ENCODE measurements around the gene PLAU.
"Not testable (repeated sequence)": the region's sequence is repeated elsewhere in the genome, so short reads cannot be mapped to it uniquely, and the experiment has no call there.

The PLAU gene

DNA sequence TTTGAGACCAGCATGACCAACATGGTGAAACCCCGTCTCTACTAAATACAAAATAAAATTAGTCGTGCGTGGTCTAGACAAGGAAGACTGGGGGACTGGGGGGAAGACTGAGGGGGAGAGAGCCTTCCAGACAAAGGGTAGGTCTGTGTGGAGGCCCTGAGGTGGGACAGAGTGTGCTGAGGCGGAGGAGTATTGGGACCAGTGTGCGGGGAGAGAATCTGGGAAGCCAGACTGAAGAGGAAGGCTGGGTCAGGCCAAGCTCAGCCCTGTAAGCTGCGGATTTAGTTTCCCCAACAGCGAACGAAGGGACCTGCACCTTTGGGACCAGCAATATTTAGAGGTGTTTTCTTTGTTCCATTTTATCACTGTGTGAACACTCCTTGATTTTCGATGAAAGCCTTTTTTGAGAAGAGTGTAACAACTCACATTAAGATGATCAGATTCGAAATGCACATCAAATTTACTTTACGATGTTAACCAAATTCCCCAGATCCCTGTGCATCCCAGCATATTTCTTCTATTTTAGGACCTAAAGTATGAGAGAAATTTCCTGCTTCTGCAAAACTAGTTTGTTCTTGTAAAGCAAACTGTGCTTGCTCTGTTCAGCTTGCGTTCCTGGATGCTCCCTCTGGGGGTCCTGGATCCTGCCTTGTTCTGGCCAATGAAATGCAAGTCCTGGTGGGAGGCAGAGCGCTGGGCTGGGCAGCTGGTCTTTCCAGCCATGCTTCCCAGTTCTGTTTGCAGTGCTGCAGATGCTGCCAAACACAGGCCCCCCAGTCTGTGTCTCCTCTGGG lies 39.4 kb downstream of the PLAU start:
- no peak for DNase-seq (ENCODE audit: low read depth in 2 of 2)

DNA sequence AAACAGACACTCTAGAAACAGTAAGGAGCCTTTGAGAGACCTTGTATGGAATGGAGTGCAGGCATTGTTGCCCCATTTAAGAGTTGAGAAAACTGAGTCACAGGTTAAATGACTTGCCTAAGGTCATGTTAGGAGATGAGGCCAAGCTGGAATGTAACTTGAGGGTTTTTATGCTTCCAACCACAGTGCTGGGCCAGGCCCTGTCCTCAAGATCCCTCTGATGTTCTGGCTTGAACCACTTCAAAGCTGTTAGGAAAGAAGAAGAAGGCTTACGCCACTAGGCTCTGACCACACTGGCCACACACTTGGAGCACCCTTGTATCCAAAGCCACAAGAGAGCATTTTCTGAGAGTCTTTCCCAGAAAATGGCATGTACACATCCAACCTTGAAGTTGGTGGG lies 42.7 kb downstream of the PLAU start:
- no peak for DNase-seq (ENCODE audit: low read depth in 2 of 2)

DNA sequence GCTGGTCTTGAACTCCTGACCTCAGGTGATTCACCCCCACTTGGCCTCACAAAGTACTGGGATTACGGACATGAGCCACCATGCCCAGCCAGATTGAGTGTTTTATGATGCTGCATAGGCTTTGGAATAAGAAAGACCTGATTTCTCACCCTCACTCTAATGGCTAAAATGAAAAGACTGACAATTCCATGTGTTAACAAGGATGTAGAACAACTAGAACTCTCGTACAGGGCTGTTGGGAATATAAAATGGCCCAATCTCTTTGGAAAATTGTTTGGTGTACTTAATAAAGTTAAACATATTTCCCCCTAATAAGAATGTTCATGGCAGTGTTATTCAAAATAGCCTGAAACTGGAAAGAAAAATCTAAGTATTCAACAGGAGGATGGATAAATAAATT lies 43.8 kb downstream of the PLAU start:
- no peak for DNase-seq (ENCODE audit: low read depth in 2 of 2)

DNA sequence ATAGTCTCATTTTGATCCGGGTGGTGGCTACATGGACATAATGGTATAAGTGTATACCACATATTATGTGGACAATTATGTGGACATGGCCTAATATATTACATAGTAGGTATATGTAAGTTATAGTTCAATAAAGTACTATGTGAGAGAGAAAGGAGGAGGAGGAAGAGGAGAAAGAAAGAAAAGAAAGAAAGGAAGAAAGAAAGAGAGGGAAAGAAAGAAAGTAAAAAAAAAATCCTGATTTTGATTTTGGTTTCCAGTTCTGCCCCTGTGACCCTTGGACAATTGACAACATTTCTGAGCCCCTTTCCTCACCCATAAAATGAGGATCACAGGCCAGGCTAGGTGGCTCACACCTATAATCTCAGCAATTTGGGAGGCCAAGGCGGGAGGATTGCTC lies 44.8 kb downstream of the PLAU start:
- no peak for DNase-seq (ENCODE audit: low read depth in 2 of 2)

DNA sequence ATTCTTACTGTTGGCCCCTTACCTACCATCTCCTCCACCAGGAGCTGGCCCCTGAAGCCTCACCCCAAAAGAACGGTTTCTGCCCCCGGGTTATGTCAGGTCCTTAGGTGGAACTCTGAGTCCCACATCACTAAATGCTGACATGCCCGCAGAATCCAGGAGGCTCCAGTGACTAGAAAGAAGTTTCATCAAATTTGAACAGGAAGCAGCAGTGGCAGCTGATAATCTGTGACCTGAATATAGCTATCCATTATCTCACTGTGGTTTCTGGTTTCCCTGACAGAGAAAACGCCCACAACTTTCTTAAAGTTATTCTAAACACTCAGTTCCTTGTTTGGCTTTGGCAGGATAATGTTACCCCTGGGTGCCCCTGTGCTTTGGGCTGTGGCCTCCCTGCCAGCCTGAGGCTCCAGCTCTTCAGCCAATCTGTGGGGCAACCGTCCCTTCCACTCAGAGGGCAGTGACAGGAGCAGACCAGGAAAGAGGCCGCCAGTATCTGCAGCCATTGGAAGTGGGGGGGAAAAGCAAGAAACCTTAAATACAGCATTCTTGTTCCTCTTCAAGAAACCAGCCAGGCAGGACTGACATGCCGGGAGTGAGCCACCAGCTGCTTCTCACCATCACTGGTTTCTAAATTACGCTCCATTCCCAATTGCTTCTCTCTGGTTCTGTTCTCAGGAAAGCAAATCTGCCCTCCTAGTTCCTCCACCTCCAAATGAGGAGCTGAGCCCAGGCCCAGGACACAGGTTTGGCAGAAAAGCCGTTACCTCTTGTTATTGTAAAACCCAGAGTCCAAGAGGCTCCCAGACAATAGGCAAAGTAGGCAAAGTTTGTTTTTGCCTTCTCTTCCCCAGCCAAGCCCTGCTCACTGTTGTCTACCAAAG lies 45.8 kb downstream of the PLAU start:
- no peak for DNase-seq (ENCODE audit: low read depth in 2 of 2)

DNA sequence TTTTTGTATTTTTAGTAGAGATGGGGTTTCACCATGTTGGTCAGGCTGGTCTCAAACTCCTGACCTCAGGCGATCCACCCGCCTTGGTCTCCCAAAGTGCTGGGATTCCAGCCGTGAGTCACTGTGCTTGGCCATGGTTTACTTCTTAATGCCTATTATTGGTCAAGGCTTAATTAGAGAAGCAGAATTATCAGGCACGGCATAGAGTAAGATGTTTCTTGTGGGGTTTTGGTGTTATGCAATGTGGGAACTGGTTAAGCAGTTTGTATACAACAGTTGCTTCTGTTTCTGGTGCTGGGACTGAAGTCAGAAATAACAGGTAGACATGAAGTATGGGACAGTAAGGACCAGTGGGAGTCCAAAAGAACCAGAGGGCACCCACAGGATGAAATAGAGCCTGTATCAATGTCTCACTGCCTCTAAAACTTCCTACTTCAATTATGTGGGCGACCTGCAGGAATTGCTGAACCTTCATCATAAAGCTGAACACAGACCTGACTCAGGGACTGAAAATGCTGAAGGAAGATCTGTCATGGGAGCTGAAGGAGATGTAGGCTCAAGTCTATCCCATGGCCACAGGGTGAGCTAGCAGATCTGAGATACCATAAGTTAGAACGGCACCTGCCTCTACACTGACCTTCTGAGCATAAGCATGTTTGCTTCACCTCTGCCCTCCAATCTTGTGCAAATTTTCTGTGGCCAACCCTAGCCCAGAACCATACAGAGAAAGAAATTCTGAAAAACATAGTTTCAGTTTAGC lies 48.7 kb downstream of the PLAU start:
- DNase-seq (ENCODE audit: low read depth in 2 of 2), result no peak

DNA sequence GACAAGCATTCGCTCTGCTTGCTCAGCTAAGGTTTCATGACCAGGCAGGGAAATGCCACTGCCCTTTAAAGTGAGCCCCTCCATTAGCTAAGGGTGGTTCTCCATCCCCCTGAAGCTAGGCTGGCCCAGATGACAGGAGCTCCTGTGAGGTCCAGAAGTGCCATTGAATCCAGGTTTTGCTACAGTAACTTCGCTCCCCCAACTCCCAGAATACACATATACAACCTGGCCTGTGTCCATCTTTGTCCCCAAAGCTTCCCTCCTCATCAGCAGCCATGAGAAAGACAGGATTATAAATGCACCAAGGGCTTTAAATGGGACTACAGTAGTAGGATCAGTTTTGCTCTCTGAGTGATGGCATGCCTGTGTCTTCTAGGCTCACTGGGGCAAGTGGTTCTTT lies 51.5 kb downstream of the PLAU start:
- DNase-seq (ENCODE audit: low read depth in 2 of 2), result no peak

DNA sequence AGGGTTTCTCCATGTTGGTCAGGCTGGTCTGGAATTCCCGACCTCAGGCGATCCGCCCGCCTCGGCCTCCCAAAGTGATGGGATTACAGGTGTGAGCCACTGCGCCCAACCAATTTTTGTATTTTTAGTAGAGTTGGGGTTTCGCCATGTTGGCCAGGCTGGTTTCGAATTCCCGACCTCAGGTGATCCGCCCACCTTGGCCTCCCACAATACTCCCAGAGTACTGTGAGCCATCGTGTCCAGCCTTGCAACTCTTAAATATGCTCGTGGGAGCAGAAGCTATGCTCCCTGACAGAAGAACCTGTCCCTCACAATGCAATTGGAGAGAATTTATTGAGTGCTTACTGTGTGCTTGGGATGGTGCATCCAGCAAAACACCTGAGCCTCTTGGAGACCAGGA lies 52.6 kb downstream of the PLAU start:
- DNase-seq (ENCODE audit: low read depth in 2 of 2), result not testable (repeated sequence)

DNA sequence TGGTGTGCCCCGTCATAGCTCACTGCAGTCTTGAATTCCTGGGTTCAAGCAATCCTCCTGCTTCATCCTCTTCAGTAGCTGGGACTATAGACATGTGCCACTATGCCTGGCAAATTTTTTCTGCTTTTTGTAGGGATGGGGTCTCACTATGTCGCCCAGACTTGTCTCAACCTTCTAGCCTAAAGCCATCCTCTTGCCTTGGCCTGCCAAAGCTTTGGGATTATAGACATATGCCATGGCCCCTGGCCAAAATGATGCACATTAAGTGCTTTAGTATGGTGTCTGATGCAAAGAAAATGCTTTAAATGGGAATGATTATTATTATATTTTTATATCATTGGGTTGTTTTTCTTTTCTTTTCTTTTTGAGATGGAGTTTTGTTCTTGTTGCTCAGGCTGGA lies 53.8 kb downstream of the PLAU start:
- DNase-seq (ENCODE audit: low read depth in 2 of 2), result no peak

DNA sequence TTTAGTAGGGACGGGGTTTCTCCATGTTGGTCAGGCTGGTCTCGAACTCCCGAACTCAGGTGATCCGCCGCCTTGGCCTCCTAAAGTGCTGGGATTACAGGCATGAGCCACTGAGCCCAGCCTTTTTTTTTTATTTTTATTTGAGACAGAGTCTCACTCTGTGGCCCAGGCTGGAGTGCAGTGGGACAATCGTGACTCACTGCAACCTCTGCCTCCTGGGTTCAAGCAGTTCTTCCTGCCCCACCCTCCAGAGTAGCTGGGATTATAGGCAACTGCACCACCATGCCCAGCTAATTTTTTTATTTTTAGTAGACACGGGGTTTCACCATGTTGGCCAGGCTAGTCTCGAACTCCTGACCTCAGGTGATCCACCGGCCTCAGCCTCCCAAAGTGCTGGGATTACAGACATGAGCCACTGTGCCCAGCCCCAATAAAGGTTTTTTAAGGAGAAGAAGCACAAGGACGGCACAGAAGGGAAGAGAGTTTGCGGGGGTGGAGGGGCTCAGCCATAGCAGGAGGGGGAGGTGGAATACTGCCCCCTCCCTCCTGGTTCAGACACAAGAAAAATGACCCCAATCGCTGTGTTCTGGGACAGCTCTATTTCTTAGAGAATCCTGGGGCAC lies 54.4 kb downstream of the PLAU start:
- not testable (repeated sequence) for DNase-seq (ENCODE audit: low read depth in 2 of 2)

DNA sequence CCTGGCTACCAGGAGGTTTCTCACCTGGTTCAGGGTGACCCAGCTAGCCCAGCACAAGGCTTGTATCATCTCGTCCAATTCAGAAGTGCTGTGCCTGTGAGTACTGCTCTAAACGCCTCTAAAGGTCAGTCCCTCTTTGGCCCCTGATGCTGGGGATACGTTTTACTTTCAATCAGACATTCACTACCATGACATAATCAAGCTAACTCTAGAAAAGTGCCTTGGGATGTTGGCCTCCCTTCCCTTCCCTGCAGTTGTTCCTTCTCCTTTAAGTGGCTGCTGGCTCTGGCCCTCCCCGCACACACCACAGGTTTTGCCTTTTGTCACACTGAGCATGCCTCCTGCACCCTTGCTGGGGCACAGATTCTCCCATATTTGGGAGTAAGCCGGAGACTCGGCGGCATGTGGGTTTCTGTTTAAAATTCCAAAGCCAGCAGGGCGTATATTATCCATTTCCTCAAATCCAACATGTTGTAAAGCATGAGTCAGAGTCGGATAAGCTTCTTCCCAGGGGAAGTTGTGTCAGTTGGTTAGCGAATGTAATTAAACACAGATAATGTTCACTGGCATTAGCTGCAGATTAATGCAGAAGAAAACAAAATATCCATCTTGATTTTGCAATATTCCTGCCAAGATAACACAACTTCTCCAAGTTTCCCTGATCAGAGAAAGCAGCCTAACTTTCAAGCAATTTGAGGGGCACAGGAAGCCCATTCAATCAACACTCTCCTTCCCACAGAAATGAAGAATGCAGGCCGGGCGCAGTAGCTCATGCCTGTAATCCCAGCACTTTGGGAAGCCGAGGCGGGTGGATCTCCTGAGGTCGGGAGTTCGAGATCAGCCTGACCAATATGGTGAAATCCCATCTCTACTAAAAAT lies 55.2 kb downstream of the PLAU start:
- no peak for DNase-seq (ENCODE audit: low read depth in 2 of 2)

DNA sequence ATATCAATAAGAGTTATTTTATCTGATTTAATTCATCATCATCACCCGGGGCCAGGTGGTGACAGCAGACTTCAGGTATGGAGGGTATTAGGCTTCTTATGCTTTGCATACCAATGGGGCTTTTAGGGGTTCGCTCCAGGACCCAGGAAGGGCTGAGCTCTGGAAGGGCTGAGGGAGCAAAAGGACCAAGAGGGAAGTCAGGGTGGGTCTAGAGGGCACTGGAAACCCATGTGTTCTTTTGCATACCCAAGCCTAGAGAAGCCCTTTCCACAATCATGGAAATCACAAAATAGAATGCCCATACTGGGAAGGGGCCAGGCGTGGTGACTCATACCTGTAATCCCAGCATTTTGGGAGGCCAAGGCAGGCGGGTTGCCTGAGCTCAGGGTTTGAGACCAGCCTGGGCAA lies 56.1 kb downstream of the PLAU start:
- no peak for DNase-seq (ENCODE audit: low read depth in 2 of 2)
